ENCODE measurements around the gene PDE11A. TPM values are rescaled to one million over a fixed set of nuclear protein-coding genes. Genes with fewer than 3 reads are reported as not detected.

Gene PDE11A
- total RNA-seq, 2 experiments from 2014 or later = not detected

DNA sequence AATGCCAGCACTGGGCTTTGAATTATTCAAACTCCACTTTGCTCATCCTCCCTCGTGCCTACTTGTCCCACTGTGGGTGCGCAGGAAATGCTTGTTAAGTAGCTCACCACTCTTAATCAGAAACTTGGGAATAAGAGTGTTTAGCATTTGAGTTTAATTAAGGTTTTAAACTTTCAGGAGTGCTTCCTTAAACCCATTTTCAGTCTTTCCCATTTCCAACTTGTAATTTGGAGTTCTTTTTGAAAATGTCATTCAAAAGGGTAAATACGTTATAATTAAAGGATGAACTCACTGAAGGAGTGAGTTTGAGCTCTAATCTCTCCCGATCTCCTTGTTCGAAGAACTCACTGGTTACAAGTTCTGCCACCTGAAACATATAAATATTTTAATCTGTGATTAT, 403.4 kb downstream of the PDE11A start:
- Mint-ChIP-seq H3K9me3 (no peaks in the 10 kb centered on the region), H3K27ac (no peak overlapping the region), H3K4me3 (no peak overlapping the region), H3K4me1 (peaks cover 19% of the 10 kb centered on the region), H3K27me3 (peaks cover 3% of the 10 kb centered on the region), H3K36me3 (ENCODE audit: low read depth) (no peaks in the 10 kb centered on the region)
- ChIA-PET CTCF (interaction anchor here (0.8 to 1.7 kb wide), 2 partner anchors 22 to 24 kb away, joined by 4 read pairs; no protein-coding TSS in a partner anchor), POLR2A (no interaction called here)
- no peak for DNase-seq

- Mint-ChIP-seq H3K4me1 (peaks cover 19% of the 10 kb centered on the region), H3K27ac (no peak overlapping the region), H3K4me3 (no peak overlapping the region), H3K9me3 (no peaks in the 10 kb centered on the region), H3K36me3 (ENCODE audit: low read depth) (no peaks in the 10 kb centered on the region), H3K27me3 (peaks cover 3% of the 10 kb centered on the region)
- ChIA-PET POLR2A (no interaction called here), CTCF (interaction anchor here (0.8 to 1.7 kb wide), 4 partner anchors 9 to 24 kb away, joined by 3 to 4 read pairs (median 4); no protein-coding TSS in a partner anchor)
- no peak for DNase-seq
These were observed 404.0 kb downstream of the PDE11A start for GRCh38 chr2:177668617-177669016.

DNA sequence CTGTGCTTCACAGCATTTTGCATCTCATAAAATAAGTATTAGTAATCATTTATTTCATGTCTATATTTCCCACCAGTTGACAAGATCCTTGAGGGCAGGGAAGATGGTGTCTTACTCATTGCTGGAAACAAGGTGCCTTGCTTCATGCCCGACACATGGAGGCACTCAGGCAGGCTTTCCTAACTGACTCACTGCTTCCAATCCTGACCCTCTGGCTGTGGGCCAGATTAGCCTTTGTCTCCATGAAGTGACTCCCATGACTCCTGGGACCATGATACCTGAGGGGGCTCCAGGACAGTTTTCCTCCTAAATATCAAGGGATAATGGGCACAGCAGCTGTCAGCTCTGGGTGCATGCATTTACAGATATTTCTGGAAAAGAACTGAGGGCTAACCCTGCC, 405.0 kb downstream of the PDE11A start:
- DNase-seq = no peak
- Mint-ChIP-seq H3K4me3 (no peak overlapping the region), H3K27me3 (peaks cover 2% of the 10 kb centered on the region), H3K27ac (no peak overlapping the region), H3K36me3 (ENCODE audit: low read depth) (no peaks in the 10 kb centered on the region), H3K9me3 (no peaks in the 10 kb centered on the region), H3K4me1 (peaks cover 19% of the 10 kb centered on the region)
- POLR2A ChIA-PET = no interaction called here
- CTCF ChIA-PET = interaction anchor here (0.9 to 1.6 kb wide), 3 partner anchors 8 to 20 kb away, joined by 3 to 4 read pairs (median 4); no protein-coding TSS in a partner anchor

DNA sequence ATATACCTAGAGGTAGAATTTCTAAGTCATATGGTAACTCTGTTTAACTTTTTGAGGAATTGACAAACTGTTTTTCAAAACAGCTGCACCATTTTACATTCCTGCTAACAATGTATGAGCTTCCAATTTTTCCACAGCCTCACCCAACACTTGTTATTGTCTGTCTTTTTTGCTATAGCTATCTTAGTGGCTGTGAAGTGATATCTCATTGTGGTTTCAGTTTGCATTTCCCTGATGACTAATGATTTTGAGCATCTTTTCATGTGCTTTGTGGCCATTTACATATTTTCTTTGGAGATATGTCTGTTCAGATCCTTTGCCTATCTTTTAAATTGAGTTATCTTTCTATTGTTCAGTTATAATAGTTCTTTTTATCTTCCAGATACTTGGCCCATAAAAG, 406.2 kb downstream of the PDE11A start:
- Mint-ChIP-seq H3K4me3 (no peak overlapping the region), H3K27ac (no peak overlapping the region), H3K9me3 (no peaks in the 10 kb centered on the region), H3K27me3 (peaks cover 2% of the 10 kb centered on the region), H3K36me3 (ENCODE audit: low read depth) (no peaks in the 10 kb centered on the region), H3K4me1 (peaks cover 17% of the 10 kb centered on the region)
- ChIA-PET CTCF (interaction anchor here (0.6 to 1.6 kb wide), 2 partner anchors 22 to 265 kb away, joined by 3 to 4 read pairs; no protein-coding TSS in a partner anchor), POLR2A (no interaction called here)
- no peak for DNase-seq

- H3K36me3 Mint-ChIP-seq (ENCODE audit: low read depth) = no peaks in the 10 kb centered on the region
- H3K27ac Mint-ChIP-seq = no peak overlapping the region
- H3K4me3 Mint-ChIP-seq = no peak overlapping the region
- ChIA-PET POLR2A (no interaction called here), CTCF (interaction anchor here (1.6 kb wide), 1 partner anchor 22 kb away, joined by 4 read pairs; no protein-coding TSS in a partner anchor)
- H3K27me3 Mint-ChIP-seq = peaks cover 2% of the 10 kb centered on the region
- no peak for DNase-seq
- H3K4me1 Mint-ChIP-seq = peaks cover 13% of the 10 kb centered on the region
- no peaks in the 10 kb centered on the region for H3K9me3 Mint-ChIP-seq
These were observed 406.6 kb downstream of the PDE11A start for GRCh38 chr2:177665948-177666347.

DNA sequence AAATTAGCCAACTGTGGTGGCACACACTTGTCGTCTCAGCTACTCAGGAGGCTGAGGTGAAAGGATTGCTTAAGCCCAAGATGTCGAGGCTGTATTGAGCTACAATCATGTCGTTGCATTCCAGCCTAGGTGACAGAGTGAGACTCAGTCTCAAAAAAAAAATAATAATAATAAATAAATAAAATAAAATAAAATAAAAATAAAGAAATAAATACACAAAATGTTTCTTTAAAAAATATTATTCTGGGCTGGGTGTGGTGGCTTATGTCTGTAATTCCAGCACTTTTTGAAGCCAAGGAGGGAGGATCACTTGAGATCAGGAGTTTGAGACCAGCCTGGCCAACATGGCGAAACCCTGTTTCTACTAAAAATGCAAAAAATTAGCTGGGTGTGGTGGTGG, 407.2 kb downstream of the PDE11A start:
- peaks cover 8% of the 10 kb centered on the region for H3K4me1 Mint-ChIP-seq
- H3K27me3 Mint-ChIP-seq = peaks cover 2% of the 10 kb centered on the region
- CTCF ChIA-PET = interaction anchor here (0.7 to 1.2 kb wide), 2 partner anchors 18 to 30 kb away, joined by 3 read pairs; no protein-coding TSS in a partner anchor
- no peak for DNase-seq
- no peaks in the 10 kb centered on the region for H3K36me3 Mint-ChIP-seq (ENCODE audit: low read depth)
- no peaks in the 10 kb centered on the region for H3K9me3 Mint-ChIP-seq
- no peak overlapping the region for H3K4me3 Mint-ChIP-seq
- H3K27ac Mint-ChIP-seq = no peak overlapping the region
- POLR2A ChIA-PET = interaction anchor here (0.6 kb wide), 1 partner anchor 214 kb away, joined by 4 read pairs; no protein-coding TSS in a partner anchor

- H3K4me3 Mint-ChIP-seq = no peak overlapping the region
- no peaks in the 10 kb centered on the region for H3K9me3 Mint-ChIP-seq
- ChIA-PET CTCF (interaction anchor here (1.0 to 1.3 kb wide), 2 partner anchors 33 to 94 kb away, joined by 3 read pairs; no protein-coding TSS in a partner anchor), POLR2A (no interaction called here)
- peaks cover 9% of the 10 kb centered on the region for H3K27me3 Mint-ChIP-seq
- DNase-seq = no peak
- no peaks in the 10 kb centered on the region for H3K36me3 Mint-ChIP-seq (ENCODE audit: low read depth)
- peaks cover 10% of the 10 kb centered on the region for H3K4me1 Mint-ChIP-seq
- no peak overlapping the region for H3K27ac Mint-ChIP-seq
These were observed 409.7 kb downstream of the PDE11A start for GRCh38 chr2:177662895-177663294.

DNA sequence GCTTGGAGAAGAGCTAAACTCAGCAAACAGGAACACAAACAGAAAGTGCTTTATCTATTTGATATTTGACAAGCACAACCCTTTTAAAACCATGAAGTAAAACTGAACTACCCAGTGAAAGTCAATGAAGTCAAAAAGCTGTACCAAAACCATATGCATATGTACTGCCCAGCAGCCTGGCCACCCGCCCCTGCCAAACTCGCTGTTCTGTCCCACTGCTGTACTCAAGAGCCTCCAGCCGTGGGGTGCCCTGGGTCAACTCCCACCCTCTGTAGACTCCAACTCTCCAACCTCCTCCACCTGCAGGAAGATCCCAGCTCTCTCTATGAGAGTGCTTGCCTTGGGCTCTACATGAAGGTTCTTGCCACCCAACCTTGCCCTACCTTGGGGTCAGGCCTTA, 411.8 kb downstream of the PDE11A start:
- peaks cover 21% of the 10 kb centered on the region for H3K27me3 Mint-ChIP-seq
- no peaks in the 10 kb centered on the region for H3K36me3 Mint-ChIP-seq (ENCODE audit: low read depth)
- no peaks in the 10 kb centered on the region for H3K9me3 Mint-ChIP-seq
- POLR2A ChIA-PET = interaction anchor here (0.7 kb wide), 1 partner anchor 13 kb away, joined by 3 read pairs; no protein-coding TSS in a partner anchor
- no peak overlapping the region for H3K4me3 Mint-ChIP-seq
- H3K27ac Mint-ChIP-seq = no peak overlapping the region
- no peak for DNase-seq
- H3K4me1 Mint-ChIP-seq = peaks cover 2% of the 10 kb centered on the region
- CTCF ChIA-PET = interaction anchor here (0.6 kb wide), 1 partner anchor 34 kb away, joined by 3 read pairs; no protein-coding TSS in a partner anchor

DNA sequence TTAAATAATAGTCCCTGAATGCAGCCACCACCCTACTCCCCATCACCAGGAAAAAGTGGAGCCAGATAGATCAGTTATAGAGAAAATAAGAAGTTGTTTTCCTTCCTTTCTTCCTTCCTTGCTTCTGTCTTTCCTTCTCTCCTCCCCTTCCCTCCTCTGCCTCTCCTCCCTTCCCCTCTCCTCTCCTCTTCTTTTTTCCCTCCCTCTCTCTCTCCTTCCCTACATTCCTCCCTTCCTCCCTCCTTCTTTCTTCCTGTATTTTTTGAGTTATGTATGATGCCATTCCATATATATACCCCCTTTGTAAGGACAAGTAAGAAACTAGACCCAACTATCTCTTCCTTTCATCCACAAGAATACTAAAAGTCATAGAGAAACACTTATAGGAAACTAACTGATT, 414.3 kb downstream of the PDE11A start:
- DNase-seq = no peak
- H3K9me3 Mint-ChIP-seq = no peaks in the 10 kb centered on the region
- H3K36me3 Mint-ChIP-seq (ENCODE audit: low read depth) = no peaks in the 10 kb centered on the region
- H3K4me3 Mint-ChIP-seq = no peak overlapping the region
- ChIA-PET CTCF (no interaction called here), POLR2A (no interaction called here)
- H3K27me3 Mint-ChIP-seq = peaks cover 22% of the 10 kb centered on the region
- H3K27ac Mint-ChIP-seq = no peak overlapping the region
- H3K4me1 Mint-ChIP-seq = peaks cover 2% of the 10 kb centered on the region

GRCh38 chr2:177651833-177652232, 420.7 kb downstream of the PDE11A start:
- ChIA-PET POLR2A (no interaction called here), CTCF (no interaction called here)
- H3K4me3 Mint-ChIP-seq = no peak overlapping the region
- DNase-seq = no peak
- H3K27ac Mint-ChIP-seq = no peak overlapping the region
- H3K27me3 Mint-ChIP-seq = peaks cover 22% of the 10 kb centered on the region
- H3K4me1 Mint-ChIP-seq = no peaks in the 10 kb centered on the region
- H3K36me3 Mint-ChIP-seq (ENCODE audit: low read depth) = no peaks in the 10 kb centered on the region
- H3K9me3 Mint-ChIP-seq = no peaks in the 10 kb centered on the region

- Mint-ChIP-seq H3K27ac (no peak overlapping the region), H3K36me3 (ENCODE audit: low read depth) (no peaks in the 10 kb centered on the region), H3K4me1 (no peaks in the 10 kb centered on the region), H3K9me3 (no peaks in the 10 kb centered on the region), H3K27me3 (peaks cover 26% of the 10 kb centered on the region), H3K4me3 (no peak overlapping the region)
- CTCF ChIA-PET = no interaction called here
- POLR2A ChIA-PET = no interaction called here
- no peak for DNase-seq
These were observed 422.7 kb downstream of the PDE11A start for GRCh38 chr2:177649568-177650518.

- Mint-ChIP-seq H3K36me3 (ENCODE audit: low read depth) (no peaks in the 10 kb centered on the region), H3K4me3 (no peak overlapping the region), H3K27ac (no peak overlapping the region), H3K27me3 (peaks cover 28% of the 10 kb centered on the region), H3K9me3 (peaks cover 2% of the 10 kb centered on the region), H3K4me1 (no peaks in the 10 kb centered on the region)
- DNase-seq = no peak
- ChIA-PET CTCF (interaction anchor here (0.6 to 0.9 kb wide), 2 partner anchors 11 to 18 kb away, joined by 3 read pairs; no protein-coding TSS in a partner anchor), POLR2A (interaction anchor here (0.6 kb wide), 1 partner anchor 14 kb away, joined by 3 read pairs; no protein-coding TSS in a partner anchor)
These were observed 425.8 kb downstream of the PDE11A start for GRCh38 chr2:177646791-177647190.

DNA sequence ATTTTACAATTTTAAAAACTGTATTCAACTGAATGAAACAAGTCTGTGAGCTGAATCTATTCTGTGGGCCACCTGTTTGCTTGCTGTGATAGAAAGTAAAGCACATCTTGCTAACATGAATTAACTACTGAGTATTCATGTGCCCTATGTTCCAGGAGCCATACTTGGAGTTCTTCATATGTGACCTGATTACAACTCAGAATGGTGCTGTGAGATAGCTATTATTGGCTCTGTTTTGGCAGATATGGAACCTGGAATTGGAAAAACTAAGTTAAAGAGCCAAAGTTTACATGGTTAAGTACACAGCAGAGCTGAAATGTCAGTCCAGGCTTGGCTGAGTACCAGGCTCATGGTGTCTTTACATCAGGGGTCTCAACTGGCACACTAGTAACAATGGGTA, 426.3 kb downstream of the PDE11A start:
- peaks cover 26% of the 10 kb centered on the region for H3K27me3 Mint-ChIP-seq
- H3K9me3 Mint-ChIP-seq = peaks cover 2% of the 10 kb centered on the region
- no peak overlapping the region for H3K4me3 Mint-ChIP-seq
- CTCF ChIA-PET = no interaction called here
- H3K4me1 Mint-ChIP-seq = no peaks in the 10 kb centered on the region
- POLR2A ChIA-PET = no interaction called here
- DNase-seq = no peak
- no peak overlapping the region for H3K27ac Mint-ChIP-seq
- no peaks in the 10 kb centered on the region for H3K36me3 Mint-ChIP-seq (ENCODE audit: low read depth)

All from activated CD4-positive, alpha-beta T cell treated with anti-CD3 and anti-CD28 coated beads, Interleukin-2, amount 10 ng/mL, durations not matched to agents 7 days and 5 days (primary cell).